PC-9 (cell line): ENCODE data around the gene KCNK10. TPM values are rescaled to one million over a fixed set of nuclear protein-coding genes. Genes with fewer than 3 reads are reported as not detected.

Source experiments
- BruUV-seq: library from RNA; stranded (reverse); fragments of 400-500 nt; replicated peaks from 2 replicates; lab custom pipeline; 2021; lab: Mats Ljungman, UMichigan
- CTCF ChIA-PET: fragments of 300-600 bp; sonication (Branson Sonifier 250); formaldehyde crosslinking; loops from one replicate; lab custom pipeline; 2022; ENCODE audit warnings: antibody characterized with exemption; lab: Charles Lee
- POLR2A ChIA-PET: fragments of 300-600 bp; sonication (Branson Sonifier 250); formaldehyde crosslinking; loops from one replicate; lab custom pipeline; 2022; ENCODE audit warnings: antibody characterized with exemption; ENCODE audit not compliant: unreplicated experiment; lab: Charles Lee
- DNase-seq, 2 experiments: peaks; one replicate each; pipeline versions ENCODE4 v3.0.0 to v3.0.0-alpha.2; 2015 to 2022; ENCODE audit warnings: mixed read lengths in 1 of 2
- H2AFZ ChIP-seq: fragments of 200-600 bp; sonication (generic); 2 replicates; pipeline ENCODE4 v1.8.1; 2017; ENCODE audit warnings: antibody characterized with exemption
- H3F3A ChIP-seq: fragments of 200-600 bp; sonication (generic); 2 replicates; pipeline ENCODE4 v1.8.1; 2017; ENCODE audit warnings: antibody characterized with exemption, mild to moderate bottlenecking, low read depth; ENCODE audit not compliant: insufficient read depth
- H3K27ac ChIP-seq: fragments of 200-600 bp; sonication (generic); 2 replicates; pipeline ENCODE4 v1.6.1; 2016; ENCODE audit warnings: mixed run types
- H3K27me3 ChIP-seq: fragments of 200-600 bp; sonication (generic); 2 replicates; pipeline ENCODE4 v1.6.1; 2016; ENCODE audit warnings: low read depth, mixed run types; ENCODE audit not compliant: insufficient read depth
- H3K36me3 ChIP-seq: fragments of 200-600 bp; sonication (generic); 2 replicates; pipeline ENCODE4 v1.6.1; 2016; ENCODE audit warnings: low read depth, mixed run types
- H3K4me1 ChIP-seq: fragments of 200-600 bp; sonication (generic); replicated peaks from 2 replicates; pipeline ENCODE4 v1.6.1; 2016; ENCODE audit warnings: mixed run types; ENCODE audit not compliant: insufficient read depth
- H3K4me2 ChIP-seq: fragments of 200-600 bp; sonication (generic); 2 replicates; pipeline ENCODE4 v1.6.1; 2017; ENCODE audit warnings: mixed run types
- H3K4me3 ChIP-seq: fragments of 200-600 bp; sonication (generic); 2 replicates; pipeline ENCODE4 v1.6.1; 2016; ENCODE audit warnings: mixed run types
- H3K79me2 ChIP-seq: fragments of 200-600 bp; sonication (generic); 2 replicates; pipeline ENCODE4 v1.6.1; 2017; ENCODE audit warnings: low read depth, mixed run types
- H3K9me2 ChIP-seq: fragments of 200-600 bp; sonication (generic); 2 replicates; pipeline ENCODE4 v1.8.1; 2017; ENCODE audit warnings: mild to moderate bottlenecking; ENCODE audit not compliant: insufficient read depth
- H3K9me3 ChIP-seq: fragments of 200-600 bp; sonication (generic); 2 replicates; pipeline ENCODE4 v1.8.1; 2016; ENCODE audit warnings: low read depth; ENCODE audit not compliant: insufficient read depth
- H4K20me1 ChIP-seq: fragments of 200-600 bp; sonication (generic); 2 replicates; pipeline ENCODE4 v1.8.1; 2017; ENCODE audit not compliant: insufficient read depth
- CTCF ChIP-seq: fragments of 200-600 bp; sonication (generic); conservative IDR thresholded peaks from 2 replicates; pipeline ENCODE4 v1.6.1; 2017; ENCODE audit warnings: mixed run types, antibody characterized with exemption, mild to moderate bottlenecking, moderate library complexity
- EZH2 ChIP-seq: fragments of 200-600 bp; sonication (generic); IDR thresholded peaks from 2 replicates; pipeline ENCODE4 v1.8.0; 2017; ENCODE audit warnings: antibody characterized with exemption, low read depth
- intact Hi-C: fragments of 100-400 bp; cut with micrococcal nuclease; formaldehyde crosslinking; loops from one replicate; pipeline ENCODE4 v1.10.0; 2022; ENCODE audit not compliant: unreplicated experiment
- total RNA-seq: library from RNA; stranded (reverse); gene quantifications from 2 replicates; pipeline ENCODE4 v1.2.3, GENCODE V29; 2021

Gene KCNK10
- total RNA-seq, 1 experiment from 2014 or later = not detected

- ChIA-PET POLR2A (no interaction called here), CTCF (no interaction called here)
- TF ChIP-seq EZH2 = no peak
- no peak for TF ChIP-seq CTCF
- Histone ChIP-seq H3K9me2 (no peaks in the 10 kb centered on the region), H3K27ac (no peak overlapping the region), H3K4me2 (no peak overlapping the region), H3K4me1 (no peaks in the 10 kb centered on the region), H3K79me2 (no peaks in the 10 kb centered on the region), H3K9me3 (no peaks in the 10 kb centered on the region), H3K36me3 (no peaks in the 10 kb centered on the region), H2AFZ (no peak overlapping the region), H3K27me3 (peaks cover 39% of the 10 kb centered on the region), H4K20me1 (no peaks in the 10 kb centered on the region), H3K4me3 (no peak overlapping the region), H3F3A (no peaks in the 10 kb centered on the region)
- no TSS peak for BruUV-seq
- DNase-seq = no peak
- intact Hi-C loops = no loop called here
Measured at GRCh38 chr14:88300817-88301216, 22.3 kb downstream of the KCNK10 start.

GRCh38 chr14:88299865-88300530 lies 23.1 kb downstream of the KCNK10 start:
- Histone ChIP-seq H3K4me2 (no peak overlapping the region), H3F3A (no peaks in the 10 kb centered on the region), H3K9me2 (no peaks in the 10 kb centered on the region), H3K36me3 (no peaks in the 10 kb centered on the region), H2AFZ (no peak overlapping the region), H3K4me1 (no peaks in the 10 kb centered on the region), H4K20me1 (no peaks in the 10 kb centered on the region), H3K27ac (no peak overlapping the region), H3K79me2 (no peaks in the 10 kb centered on the region), H3K9me3 (no peaks in the 10 kb centered on the region), H3K27me3 (peaks cover 36% of the 10 kb centered on the region), H3K4me3 (no peak overlapping the region)
- DNase-seq = no peak
- intact Hi-C loops = no loop called here
- no TSS peak for BruUV-seq
- TF ChIP-seq EZH2 = no peak
- TF ChIP-seq CTCF = no peak
- POLR2A ChIA-PET = no interaction called here
- CTCF ChIA-PET = no interaction called here

DNA sequence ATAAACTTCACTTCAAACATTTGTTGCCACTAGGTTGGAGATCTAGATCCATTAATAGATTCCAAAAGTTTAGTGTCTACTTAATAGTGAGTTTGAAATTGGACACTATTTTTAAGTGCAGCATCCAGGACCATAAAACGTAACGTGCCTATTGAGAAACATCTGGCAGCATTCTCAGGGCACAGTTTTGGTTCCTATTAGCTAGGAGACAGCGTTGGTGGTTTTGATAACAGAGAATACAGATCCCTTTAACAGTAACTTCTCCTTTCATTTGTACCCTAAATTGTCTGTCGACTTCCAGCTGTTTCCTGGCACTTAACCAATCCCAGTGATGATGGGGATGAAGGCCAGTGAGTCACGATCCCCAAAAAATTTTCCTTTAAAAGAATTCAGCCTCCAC lies 25.8 kb downstream of the KCNK10 start:
- DNase-seq = no peak
- no peak overlapping the region for H3K4me2 ChIP-seq
- no peak for TF ChIP-seq EZH2
- no peak for TF ChIP-seq CTCF
- no peak overlapping the region for H3K27ac ChIP-seq
- no TSS peak for BruUV-seq
- no peaks in the 10 kb centered on the region for H3K79me2 ChIP-seq
- H3K27me3 ChIP-seq = peaks cover 31% of the 10 kb centered on the region
- CTCF ChIA-PET = no interaction called here
- H3K9me2 ChIP-seq = no peaks in the 10 kb centered on the region
- POLR2A ChIA-PET = no interaction called here
- no peaks in the 10 kb centered on the region for H3K4me1 ChIP-seq
- H3K9me3 ChIP-seq = no peaks in the 10 kb centered on the region
- H3K4me3 ChIP-seq = no peak overlapping the region
- H4K20me1 ChIP-seq = no peaks in the 10 kb centered on the region
- no peak overlapping the region for H2AFZ ChIP-seq
- no peaks in the 10 kb centered on the region for H3K36me3 ChIP-seq
- intact Hi-C loops = no loop called here
- no peaks in the 10 kb centered on the region for H3F3A ChIP-seq
